ENCODE results near the gene MARCHF10. TPM values are rescaled to one million over a fixed set of nuclear protein-coding genes. Genes with fewer than 3 reads are reported as not detected.

MARCHF10 gene
- polyA plus RNA-seq, 1 donor from 2014 or later: 0.27 TPM

DNA sequence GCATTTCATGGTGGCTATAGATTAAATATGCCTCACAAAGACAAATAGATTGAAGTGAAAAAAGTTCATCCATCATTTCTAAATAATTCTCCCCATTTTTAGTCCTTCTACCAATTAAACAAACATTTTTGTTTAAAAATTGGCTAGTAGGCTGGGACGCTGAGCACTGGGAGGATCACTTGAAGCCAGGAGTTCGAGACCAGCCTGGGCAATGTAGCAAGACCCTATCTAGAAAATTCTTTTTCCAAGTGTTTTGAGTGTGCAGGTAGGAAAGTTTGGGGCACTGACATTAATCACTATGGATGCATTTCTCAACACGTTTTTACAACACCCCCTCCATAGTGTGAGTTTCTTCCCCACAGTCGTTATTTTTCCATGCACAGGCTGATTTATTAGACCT, 123.9 kb downstream of the MARCHF10 start:
- H2AFZ ChIP-seq (ENCODE audit: low read depth, low read length): no peak overlapping the region
- H3K36me3 ChIP-seq (ENCODE audit: insufficient read depth, low read length): no peaks in the 10 kb centered on the region
- H3K9me3 ChIP-seq (ENCODE audit: low read length): no peaks in the 10 kb centered on the region
- H3K4me3 ChIP-seq (ENCODE audit: low read length): no peak overlapping the region
- no peaks in the 10 kb centered on the region for H3K27me3 ChIP-seq (ENCODE audit: insufficient read depth, low read depth, low read length)
- H3K9ac ChIP-seq (ENCODE audit: low read length): no peak overlapping the region
- H3F3A ChIP-seq (ENCODE audit: insufficient read depth, low read length, poor library complexity, severe bottlenecking): no peaks in the 10 kb centered on the region
- H3K79me2 ChIP-seq (replicated peaks; ENCODE audit: insufficient read depth, low read length): no peaks in the 10 kb centered on the region
- no peak overlapping the region for H3K4me2 ChIP-seq (ENCODE audit: low read length)
- no peak for TF ChIP-seq CTCF (IDR thresholded peaks at IDR 0.05; ENCODE audit: poor library complexity, severe bottlenecking)
- no peaks in the 10 kb centered on the region for H4K20me1 ChIP-seq (ENCODE audit: insufficient read depth)
- H3K9me2 ChIP-seq (ENCODE audit: insufficient read depth, low read length): no peaks in the 10 kb centered on the region
- no peak overlapping the region for H3K27ac ChIP-seq (ENCODE audit: low read length)

DNA sequence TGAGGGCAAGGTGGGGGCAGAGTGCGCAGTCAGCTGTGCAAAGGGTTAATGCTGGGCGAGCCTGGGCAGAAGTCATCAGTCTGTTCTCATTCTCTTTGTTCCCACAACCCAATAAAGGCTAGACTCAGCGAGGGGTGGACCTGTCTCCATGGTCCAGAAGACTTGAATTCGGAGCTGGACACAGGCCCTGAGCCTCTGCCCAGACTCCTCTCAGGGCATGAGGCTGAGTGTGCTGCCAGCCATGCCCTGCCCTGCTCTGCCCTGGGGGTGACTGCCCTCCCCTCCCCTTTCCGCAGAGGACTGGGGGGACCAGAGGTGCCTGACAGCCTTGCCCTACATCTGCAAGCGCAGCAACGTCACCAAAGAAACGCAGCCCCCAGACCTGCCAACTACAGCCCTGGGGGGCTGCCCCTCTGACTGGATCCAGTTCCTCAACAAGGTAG, 126.2 kb downstream of the MARCHF10 start:
- H3F3A ChIP-seq (ENCODE audit: insufficient read depth, low read length, poor library complexity, severe bottlenecking): no peaks in the 10 kb centered on the region
- no peak overlapping the region for H3K9ac ChIP-seq (ENCODE audit: low read length)
- no peak for TF ChIP-seq TAF1 (IDR thresholded peaks at IDR 0.05; ENCODE audit: low read depth)
- TF ChIP-seq MXI1 (conservative IDR thresholded peaks at IDR 0.05; ENCODE audit: poor library complexity, severe bottlenecking): no peak
- H3K4me2 ChIP-seq (ENCODE audit: low read length): no peak overlapping the region
- H3K27ac ChIP-seq (ENCODE audit: low read length): no peak overlapping the region
- H3K9me3 ChIP-seq (ENCODE audit: low read length): no peaks in the 10 kb centered on the region
- H4K20me1 ChIP-seq (ENCODE audit: insufficient read depth): no peaks in the 10 kb centered on the region
- no peaks in the 10 kb centered on the region for H3K79me2 ChIP-seq (replicated peaks; ENCODE audit: insufficient read depth, low read length)
- H3K4me3 ChIP-seq (ENCODE audit: low read length): no peak overlapping the region
- no peaks in the 10 kb centered on the region for H3K27me3 ChIP-seq (ENCODE audit: insufficient read depth, low read depth, low read length)
- H3K9me2 ChIP-seq (ENCODE audit: insufficient read depth, low read length): no peaks in the 10 kb centered on the region
- H3K36me3 ChIP-seq (ENCODE audit: insufficient read depth, low read length): no peaks in the 10 kb centered on the region
- no peak overlapping the region for H2AFZ ChIP-seq (ENCODE audit: low read depth, low read length)

- Histone ChIP-seq H3K9ac (ENCODE audit: low read length) (no peak overlapping the region), H3K9me2 (ENCODE audit: insufficient read depth, low read length) (no peaks in the 10 kb centered on the region), H3K27me3 (ENCODE audit: insufficient read depth, low read depth, low read length) (no peaks in the 10 kb centered on the region), H3K4me3 (ENCODE audit: low read length) (no peak overlapping the region), H3K36me3 (ENCODE audit: insufficient read depth, low read length) (no peaks in the 10 kb centered on the region), H3K79me2 (replicated peaks; ENCODE audit: insufficient read depth, low read length) (no peaks in the 10 kb centered on the region), H3K9me3 (ENCODE audit: low read length) (no peaks in the 10 kb centered on the region), H3K27ac (ENCODE audit: low read length) (no peak overlapping the region), H2AFZ (ENCODE audit: low read depth, low read length) (no peak overlapping the region), H3K4me2 (ENCODE audit: low read length) (no peak overlapping the region), H4K20me1 (ENCODE audit: insufficient read depth) (no peaks in the 10 kb centered on the region), H3F3A (ENCODE audit: insufficient read depth, low read length, poor library complexity, severe bottlenecking) (no peaks in the 10 kb centered on the region)
- TF ChIP-seq EZH2 (IDR thresholded peaks at IDR 0.05; ENCODE audit: borderline replicate concordance, insufficient read depth, low read length, poor library complexity, severe bottlenecking) (no peak), TAF1 (IDR thresholded peaks at IDR 0.05; ENCODE audit: low read depth) (no peak), CTCF (IDR thresholded peaks at IDR 0.05; ENCODE audit: poor library complexity, severe bottlenecking) (no peak), RAD21 (conservative IDR thresholded peaks at IDR 0.05) (no peak), MXI1 (conservative IDR thresholded peaks at IDR 0.05; ENCODE audit: poor library complexity, severe bottlenecking) (no peak), SMC3 (conservative IDR thresholded peaks at IDR 0.05; ENCODE audit: poor library complexity) (no peak), EP300 (conservative IDR thresholded peaks at IDR 0.05; ENCODE audit: poor library complexity, severe bottlenecking) (no peak), POLR2AphosphoS5 (IDR thresholded peaks at IDR 0.05) (no peak)
- TF ChIP-seq, protein P1, sequence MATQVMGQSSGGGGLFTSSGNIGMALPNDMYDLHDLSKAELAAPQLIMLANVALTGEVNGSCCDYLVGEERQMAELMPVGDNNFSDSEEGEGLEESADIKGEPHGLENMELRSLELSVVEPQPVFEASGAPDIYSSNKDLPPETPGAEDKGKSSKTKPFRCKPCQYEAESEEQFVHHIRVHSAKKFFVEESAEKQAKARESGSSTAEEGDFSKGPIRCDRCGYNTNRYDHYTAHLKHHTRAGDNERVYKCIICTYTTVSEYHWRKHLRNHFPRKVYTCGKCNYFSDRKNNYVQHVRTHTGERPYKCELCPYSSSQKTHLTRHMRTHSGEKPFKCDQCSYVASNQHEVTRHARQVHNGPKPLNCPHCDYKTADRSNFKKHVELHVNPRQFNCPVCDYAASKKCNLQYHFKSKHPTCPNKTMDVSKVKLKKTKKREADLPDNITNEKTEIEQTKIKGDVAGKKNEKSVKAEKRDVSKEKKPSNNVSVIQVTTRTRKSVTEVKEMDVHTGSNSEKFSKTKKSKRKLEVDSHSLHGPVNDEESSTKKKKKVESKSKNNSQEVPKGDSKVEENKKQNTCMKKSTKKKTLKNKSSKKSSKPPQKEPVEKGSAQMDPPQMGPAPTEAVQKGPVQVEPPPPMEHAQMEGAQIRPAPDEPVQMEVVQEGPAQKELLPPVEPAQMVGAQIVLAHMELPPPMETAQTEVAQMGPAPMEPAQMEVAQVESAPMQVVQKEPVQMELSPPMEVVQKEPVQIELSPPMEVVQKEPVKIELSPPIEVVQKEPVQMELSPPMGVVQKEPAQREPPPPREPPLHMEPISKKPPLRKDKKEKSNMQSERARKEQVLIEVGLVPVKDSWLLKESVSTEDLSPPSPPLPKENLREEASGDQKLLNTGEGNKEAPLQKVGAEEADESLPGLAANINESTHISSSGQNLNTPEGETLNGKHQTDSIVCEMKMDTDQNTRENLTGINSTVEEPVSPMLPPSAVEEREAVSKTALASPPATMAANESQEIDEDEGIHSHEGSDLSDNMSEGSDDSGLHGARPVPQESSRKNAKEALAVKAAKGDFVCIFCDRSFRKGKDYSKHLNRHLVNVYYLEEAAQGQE (IDR thresholded peaks at IDR 0.05; ENCODE audit: borderline replicate concordance): no peak
Measured at GRCh38 chr17:62681061-62681938, 126.8 kb downstream of the MARCHF10 start.

All from neural cell (in vitro differentiated cells).